ENCODE measurements around the gene EEF1AKMT3.

The EEF1AKMT3 gene

GRCh38 chr12:57735952-57736740, 36.3 kb upstream of the EEF1AKMT3 start:
- H3K4me1 ChIP-seq (ENCODE audit: control insufficient read depth, insufficient read depth, low read length) = peaks cover 30% of the 10 kb centered on the region
- H3K9me3 ChIP-seq (ENCODE audit: control insufficient read depth in 2 of 2, low read length in 2 of 2) = no peaks in the 10 kb centered on the region
- H3K27ac ChIP-seq (ENCODE audit: low read length) = no peak overlapping the region
- H3K9ac ChIP-seq (ENCODE audit: low read length in 2 of 2) = no peak overlapping the region
- H3K36me3 ChIP-seq (ENCODE audit: control insufficient read depth in 2 of 2, insufficient read depth in 2 of 2, low read length in 2 of 2) = no peaks in the 10 kb centered on the region
- H3K4me3 ChIP-seq (ENCODE audit: low read length in 2 of 2) = peak overlapping the region in 1 of 2 donors; percentile 44
- H3K27me3 ChIP-seq (ENCODE audit: control insufficient read depth in 1 of 2, insufficient read depth in 2 of 2, low read length in 2 of 2) = peaks cover 64 to 74% of the 10 kb centered on the region in 2 donors

DNA sequence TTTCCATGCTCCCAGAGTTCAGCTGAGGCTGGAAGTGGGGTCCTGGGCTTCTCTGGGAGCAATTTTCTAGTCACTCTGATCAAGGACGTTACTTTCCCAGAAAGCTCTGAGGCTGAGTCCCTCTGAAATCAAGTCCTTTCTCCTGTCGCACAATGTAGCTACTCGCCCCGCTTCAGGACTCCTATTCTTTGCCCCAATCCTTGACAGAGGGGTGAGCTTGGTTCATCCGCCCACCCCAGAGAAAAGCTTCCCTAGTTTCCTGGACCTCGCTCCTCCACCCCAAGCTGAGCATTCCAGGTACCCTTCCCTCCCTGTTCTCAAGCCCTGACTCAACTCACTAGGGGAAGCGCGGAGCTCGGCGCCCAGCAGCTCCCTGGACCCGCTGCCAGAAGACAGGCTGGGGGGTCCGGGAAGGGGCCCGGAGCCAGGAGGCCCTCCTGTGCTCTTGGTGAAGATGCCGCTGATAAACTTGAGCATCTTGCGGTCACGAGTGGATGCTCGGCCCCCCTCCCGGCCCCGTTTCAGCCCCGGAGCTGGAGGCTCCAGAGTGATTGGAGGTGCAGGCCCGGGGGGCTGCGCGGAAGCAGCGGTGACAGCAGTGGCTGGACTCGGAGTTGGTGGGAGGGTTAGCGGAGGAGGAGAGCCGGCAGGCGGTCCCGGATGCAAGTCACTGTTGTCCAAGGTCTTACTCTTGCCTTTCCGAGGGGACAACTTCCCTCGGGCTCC, 35.5 kb upstream of the EEF1AKMT3 start:
- Histone ChIP-seq H3K9me3 (ENCODE audit: control insufficient read depth in 2 of 2, low read length in 2 of 2) (no peaks in the 10 kb centered on the region), H3K4me3 (ENCODE audit: low read length in 2 of 2) (peak overlapping the region in 1 of 2 donors; percentile 61), H3K27me3 (ENCODE audit: control insufficient read depth in 1 of 2, insufficient read depth in 2 of 2, low read length in 2 of 2) (peaks cover 67 to 75% of the 10 kb centered on the region in 2 donors), H3K9ac (ENCODE audit: low read length in 2 of 2) (no peak overlapping the region), H3K4me1 (ENCODE audit: control insufficient read depth, insufficient read depth, low read length) (peaks cover 30% of the 10 kb centered on the region), H3K36me3 (ENCODE audit: control insufficient read depth in 2 of 2, insufficient read depth in 2 of 2, low read length in 2 of 2) (no peaks in the 10 kb centered on the region), H3K27ac (ENCODE audit: low read length) (no peak overlapping the region)

GRCh38 chr12:57737467-57738460, 34.6 kb upstream of the EEF1AKMT3 start:
- no peak overlapping the region for H3K9ac ChIP-seq (ENCODE audit: low read length in 2 of 2)
- H3K36me3 ChIP-seq (ENCODE audit: control insufficient read depth in 2 of 2, insufficient read depth in 2 of 2, low read length in 2 of 2) = no peaks in the 10 kb centered on the region
- peak overlapping the region; percentile 28 to 61 for H3K4me3 ChIP-seq (ENCODE audit: low read length in 2 of 2)
- peaks cover 30% of the 10 kb centered on the region for H3K4me1 ChIP-seq (ENCODE audit: control insufficient read depth, insufficient read depth, low read length)
- peaks cover 61 to 69% of the 10 kb centered on the region in 2 donors for H3K27me3 ChIP-seq (ENCODE audit: control insufficient read depth in 1 of 2, insufficient read depth in 2 of 2, low read length in 2 of 2)
- no peak overlapping the region for H3K27ac ChIP-seq (ENCODE audit: low read length)
- no peaks in the 10 kb centered on the region for H3K9me3 ChIP-seq (ENCODE audit: control insufficient read depth in 2 of 2, low read length in 2 of 2)

- Histone ChIP-seq H3K27me3 (ENCODE audit: control insufficient read depth in 1 of 2, insufficient read depth in 2 of 2, low read length in 2 of 2) (peaks cover 60 to 61% of the 10 kb centered on the region in 2 donors), H3K9me3 (ENCODE audit: control insufficient read depth in 2 of 2, low read length in 2 of 2) (no peaks in the 10 kb centered on the region), H3K9ac (ENCODE audit: low read length in 2 of 2) (no peak within 1 kb of the TSS), H3K27ac (ENCODE audit: low read length) (no peak within 1 kb of the TSS), H3K4me1 (ENCODE audit: control insufficient read depth, insufficient read depth, low read length) (peaks cover 30% of the 10 kb centered on the region), H3K36me3 (ENCODE audit: control insufficient read depth in 2 of 2, insufficient read depth in 2 of 2, low read length in 2 of 2) (no peaks in the 10 kb centered on the region), H3K4me3 (ENCODE audit: low read length in 2 of 2) (peak within 1 kb of the TSS; percentile 28 to 61)
Measured at GRCh38 chr12:57738661-57739237, 33.7 kb upstream of the EEF1AKMT3 start, which contains the start of gene AGAP2. Gene AGAP2, minus strand, starts transcription at chr12:57738742. Its CDS starts 496 bp downstream, at chr12:57738246.

GRCh38 chr12:57739387-57739786, 33.0 kb upstream of the EEF1AKMT3 start:
- no peak overlapping the region for H3K27ac ChIP-seq (ENCODE audit: low read length)
- H3K4me3 ChIP-seq (ENCODE audit: low read length in 2 of 2) = no peak overlapping the region
- no peak overlapping the region for H3K9ac ChIP-seq (ENCODE audit: low read length in 2 of 2)
- no peaks in the 10 kb centered on the region for H3K36me3 ChIP-seq (ENCODE audit: control insufficient read depth in 2 of 2, insufficient read depth in 2 of 2, low read length in 2 of 2)
- no peaks in the 10 kb centered on the region for H3K9me3 ChIP-seq (ENCODE audit: control insufficient read depth in 2 of 2, low read length in 2 of 2)
- H3K27me3 ChIP-seq (ENCODE audit: control insufficient read depth in 1 of 2, insufficient read depth in 2 of 2, low read length in 2 of 2) = peaks cover 54 to 59% of the 10 kb centered on the region in 2 donors
- H3K4me1 ChIP-seq (ENCODE audit: control insufficient read depth, insufficient read depth, low read length) = peaks cover 33% of the 10 kb centered on the region

- H3K36me3 ChIP-seq (ENCODE audit: control insufficient read depth in 2 of 2, insufficient read depth in 2 of 2, low read length in 2 of 2) = no peaks in the 10 kb centered on the region
- no peak overlapping the region for H3K4me3 ChIP-seq (ENCODE audit: low read length in 2 of 2)
- H3K27ac ChIP-seq (ENCODE audit: low read length) = no peak overlapping the region
- H3K9me3 ChIP-seq (ENCODE audit: control insufficient read depth in 2 of 2, low read length in 2 of 2) = no peaks in the 10 kb centered on the region
- peaks cover 48 to 53% of the 10 kb centered on the region in 2 donors for H3K27me3 ChIP-seq (ENCODE audit: control insufficient read depth in 1 of 2, insufficient read depth in 2 of 2, low read length in 2 of 2)
- peaks cover 33% of the 10 kb centered on the region for H3K4me1 ChIP-seq (ENCODE audit: control insufficient read depth, insufficient read depth, low read length)
- no peak overlapping the region for H3K9ac ChIP-seq (ENCODE audit: low read length in 2 of 2)
Measured at GRCh38 chr12:57739914-57740538, 32.4 kb upstream of the EEF1AKMT3 start.

DNA sequence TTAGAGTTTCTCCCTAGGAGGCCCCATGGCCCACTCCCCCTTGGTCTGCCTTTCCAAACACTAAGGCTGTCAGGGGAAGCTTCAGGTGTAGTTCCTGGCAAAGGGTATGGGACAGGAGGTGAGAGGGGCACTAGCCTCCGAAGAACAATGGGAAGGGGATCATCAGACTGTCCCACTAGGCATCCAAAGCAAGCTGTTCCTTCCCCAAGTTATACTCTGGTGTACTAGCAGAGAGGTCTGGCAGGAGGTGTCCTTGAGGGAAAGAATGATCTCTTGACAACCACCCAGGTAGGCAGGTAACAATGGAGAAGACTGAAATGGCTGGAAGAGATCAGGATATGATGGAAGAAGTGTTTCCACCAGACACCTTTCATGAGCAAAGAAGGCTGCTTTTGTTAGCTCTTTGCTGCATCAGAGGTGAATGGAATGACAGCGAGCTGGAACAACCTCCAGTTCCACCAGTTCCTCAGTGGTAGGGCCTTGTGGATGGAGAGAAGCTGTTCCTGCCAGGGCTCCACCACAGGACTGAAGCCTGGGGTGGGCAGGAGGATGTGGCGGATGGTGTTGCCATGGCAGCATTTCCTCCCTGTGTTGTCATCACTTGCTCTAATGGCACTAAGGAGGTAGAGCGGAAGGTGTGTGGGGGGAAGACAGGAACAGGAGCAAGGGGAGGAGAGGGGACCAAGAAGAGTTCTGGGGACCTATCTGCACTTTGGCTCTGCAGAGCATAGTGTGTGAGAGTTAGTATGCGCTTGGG, 31.6 kb upstream of the EEF1AKMT3 start:
- Histone ChIP-seq H3K27me3 (ENCODE audit: control insufficient read depth in 1 of 2, insufficient read depth in 2 of 2, low read length in 2 of 2) (peaks cover 40 to 45% of the 10 kb centered on the region in 2 donors), H3K27ac (ENCODE audit: low read length) (no peak overlapping the region), H3K9ac (ENCODE audit: low read length in 2 of 2) (no peak overlapping the region), H3K4me1 (ENCODE audit: control insufficient read depth, insufficient read depth, low read length) (peaks cover 35% of the 10 kb centered on the region), H3K4me3 (ENCODE audit: low read length in 2 of 2) (peak overlapping the region in 1 of 2 donors; percentile 15), H3K9me3 (ENCODE audit: control insufficient read depth in 2 of 2, low read length in 2 of 2) (no peaks in the 10 kb centered on the region), H3K36me3 (ENCODE audit: control insufficient read depth in 2 of 2, insufficient read depth in 2 of 2, low read length in 2 of 2) (no peaks in the 10 kb centered on the region)

GRCh38 chr12:57741413-57741789, 31.0 kb upstream of the EEF1AKMT3 start:
- H3K27me3 ChIP-seq (ENCODE audit: control insufficient read depth in 1 of 2, insufficient read depth in 2 of 2, low read length in 2 of 2) = peaks cover 37 to 39% of the 10 kb centered on the region in 2 donors
- H3K4me3 ChIP-seq (ENCODE audit: low read length in 2 of 2) = peak overlapping the region in 1 of 2 donors; percentile 15
- no peak overlapping the region for H3K27ac ChIP-seq (ENCODE audit: low read length)

More at GRCh38 chr12:57741413-57741789, 31.0 kb upstream of the EEF1AKMT3 start:
- Histone ChIP-seq H3K9me3 (ENCODE audit: control insufficient read depth in 2 of 2, low read length in 2 of 2) (no peaks in the 10 kb centered on the region), H3K9ac (ENCODE audit: low read length in 2 of 2) (no peak overlapping the region), H3K4me1 (ENCODE audit: control insufficient read depth, insufficient read depth, low read length) (peaks cover 29% of the 10 kb centered on the region), H3K36me3 (ENCODE audit: control insufficient read depth in 2 of 2, insufficient read depth in 2 of 2, low read length in 2 of 2) (no peaks in the 10 kb centered on the region)

Measured in stomach smooth muscle (tissue), 2 donors.